HG03060 (cell line): Measurements from ENCODE around the gene GATAD2B.
"Not testable (repeated sequence)": the region's sequence is repeated elsewhere in the genome, so short reads cannot be mapped to it uniquely, and the experiment has no call there.

Source experiments
- ATAC-seq: cut with Tn5 transposase; IDR thresholded peaks from one replicate; pipeline ENCODE4 v1.9.1; 2021; ENCODE audit warnings: low read depth, moderate number of reproducible peaks; ENCODE audit not compliant: unreplicated experiment

Gene GATAD2B

GRCh38 chr1:153899509-153899908 lies 23.3 kb downstream of the GATAD2B start:
- ATAC-seq = no peak

GRCh38 chr1:153895866-153896265 lies 26.9 kb downstream of the GATAD2B start:
- not testable (repeated sequence) for ATAC-seq

- ATAC-seq = not testable (repeated sequence)
Observed at GRCh38 chr1:153891042-153891441, 31.7 kb downstream of the GATAD2B start.

GRCh38 chr1:153888533-153888932 lies 34.2 kb downstream of the GATAD2B start:
- ATAC-seq = no peak

GRCh38 chr1:153886127-153886526 lies 36.6 kb downstream of the GATAD2B start:
- ATAC-seq = no peak

GRCh38 chr1:153883223-153883622 lies 39.5 kb downstream of the GATAD2B start:
- ATAC-seq = no peak

GRCh38 chr1:153882296-153882912 lies 40.4 kb downstream of the GATAD2B start:
- no peak for ATAC-seq

- ATAC-seq = no peak
Observed at GRCh38 chr1:153881751-153882150, 41.0 kb downstream of the GATAD2B start.

GRCh38 chr1:153880962-153881361 lies 41.8 kb downstream of the GATAD2B start:
- ATAC-seq = no peak

- no peak for ATAC-seq
Observed at GRCh38 chr1:153880024-153880423, 42.7 kb downstream of the GATAD2B start.

- ATAC-seq = no peak
Observed at GRCh38 chr1:153877112-153877511, 45.7 kb downstream of the GATAD2B start.

GRCh38 chr1:153872934-153873333 lies 49.8 kb downstream of the GATAD2B start:
- no peak for ATAC-seq

- ATAC-seq = no peak
Observed at GRCh38 chr1:153872331-153872730, 50.4 kb downstream of the GATAD2B start.

GRCh38 chr1:153869486-153869885 lies 53.3 kb downstream of the GATAD2B start:
- ATAC-seq = no peak

GRCh38 chr1:153866045-153866850 lies 56.5 kb downstream of the GATAD2B start:
- no peak for ATAC-seq

- no peak for ATAC-seq
Observed at GRCh38 chr1:153860285-153860684, 62.5 kb downstream of the GATAD2B start.

GRCh38 chr1:153857505-153857904 lies 65.3 kb downstream of the GATAD2B start:
- ATAC-seq = no peak

GRCh38 chr1:153856763-153857162 lies 66.0 kb downstream of the GATAD2B start:
- no peak for ATAC-seq

- ATAC-seq = no peak
Observed at GRCh38 chr1:153852170-153852569, 70.6 kb downstream of the GATAD2B start.

- peak; percentile 77 for ATAC-seq
Observed at GRCh38 chr1:153849487-153850185, 73.1 kb downstream of the GATAD2B start.

- ATAC-seq = no peak
Observed at GRCh38 chr1:153848805-153849204, 74.0 kb downstream of the GATAD2B start.
